HG03025 (cell line): ENCODE results near the gene GCA.

Experiments used
- ATAC-seq: cut with Tn5 transposase; IDR thresholded peaks from one replicate; pipeline ENCODE4 v1.9.1; 2021; ENCODE audit warnings: mild to moderate bottlenecking, moderate library complexity; ENCODE audit not compliant: unreplicated experiment, low FRiP score

Gene GCA

GRCh38 chr2:162401871-162402270 is 57.9 kb downstream of the GCA start:
- no peak for ATAC-seq

- no peak for ATAC-seq
Observed at GRCh38 chr2:162403884-162404283, 60.0 kb downstream of the GCA start.
